HL-60/S4 (cell line): ENCODE data around the gene ARMC2.

ENCODE experiments used
- in situ Hi-C: fragments of 300-500 bp; cut with MboI; formaldehyde crosslinking; loops from 2 replicates; pipeline ENCODE4 v1.14.3; 2022; ENCODE audit warnings: low sequenced_read_pairs

The ARMC2 gene

GRCh38 chr6:109009962-109010704 is 161.9 kb downstream of the ARMC2 start:
- in situ Hi-C loops: no loop called here

- in situ Hi-C loops: no loop called here
These were observed 162.5 kb downstream of the ARMC2 start for GRCh38 chr6:109010705-109011102.

- in situ Hi-C loops: no loop called here
These were observed 165.6 kb downstream of the ARMC2 start for GRCh38 chr6:109013656-109014305.

GRCh38 chr6:109014606-109015005 is 166.4 kb downstream of the ARMC2 start:
- in situ Hi-C loops: no loop called here

GRCh38 chr6:109015176-109015575 is 167.0 kb downstream of the ARMC2 start:
- in situ Hi-C loops: no loop called here

- in situ Hi-C loops: no loop called here
These were observed 171.7 kb downstream of the ARMC2 start for GRCh38 chr6:109019911-109020310.

- in situ Hi-C loops: no loop called here
These were observed 173.6 kb downstream of the ARMC2 start for GRCh38 chr6:109021870-109022269.

GRCh38 chr6:109023356-109023925 is 175.2 kb downstream of the ARMC2 start:
- in situ Hi-C loops: no loop called here
